ENCODE data around the gene GP1BB. TPM values are rescaled to one million over a fixed set of nuclear protein-coding genes. Genes with fewer than 3 reads are reported as not detected.

Gene GP1BB
- polyA plus RNA-seq, 1 experiment = 0.20 TPM

GRCh38 chr22:19738664-19739447, 15.5 kb downstream of the GP1BB start:
- CTCF ChIA-PET = interaction anchor here (1.5 kb wide), 1 partner anchor 8 kb away, joined by 3 read pairs; no protein-coding TSS in a partner anchor
- no peak for TF ChIP-seq CTCF (IDR thresholded peaks at IDR 0.05; ENCODE audit: low read depth, low read length)
- POLR2A ChIA-PET = no interaction called here

GRCh38 chr22:19739448-19739895, 16.1 kb downstream of the GP1BB start:
- H3K4me3 ChIP-seq (ENCODE audit: low read depth, low read length) = no peak overlapping the region
- peaks cover 5% of the 10 kb centered on the region for H3K27me3 ChIP-seq (ENCODE audit: control insufficient read depth, insufficient read depth, low read length)
- ChIA-PET POLR2A (no interaction called here), CTCF (interaction anchor here (1.5 kb wide), 1 partner anchor 9 kb away, joined by 3 read pairs; no protein-coding TSS in a partner anchor)
- H3K9me3 ChIP-seq (ENCODE audit: control insufficient read depth, insufficient read depth, low read length) = no peaks in the 10 kb centered on the region; the same call in 1 of the 2 replicates
- no peak overlapping the region for H3K27ac ChIP-seq (ENCODE audit: low read depth, low read length)
- DNase-seq (ENCODE audit: low read depth, low spot score) = no peak
- no peak for TF ChIP-seq CTCF (IDR thresholded peaks at IDR 0.05; ENCODE audit: low read depth, low read length)

More at GRCh38 chr22:19738664-19739447, 15.5 kb downstream of the GP1BB start:
- no peak overlapping the region for H3K4me3 ChIP-seq (ENCODE audit: low read depth, low read length)
- H3K27ac ChIP-seq (ENCODE audit: low read depth, low read length) = no peak overlapping the region
- no peak for DNase-seq (ENCODE audit: low read depth, low spot score)
- no peaks in the 10 kb centered on the region; the same call in 1 of the 2 replicates for H3K9me3 ChIP-seq (ENCODE audit: control insufficient read depth, insufficient read depth, low read length)
- H3K27me3 ChIP-seq (ENCODE audit: control insufficient read depth, insufficient read depth, low read length) = peaks cover 5% of the 10 kb centered on the region

GRCh38 chr22:19739911-19740449, 16.6 kb downstream of the GP1BB start:
- ChIA-PET CTCF (interaction anchor here (1.5 kb wide), 1 partner anchor 10 kb away, joined by 3 read pairs; no protein-coding TSS in a partner anchor), POLR2A (no interaction called here)
- H3K27ac ChIP-seq (ENCODE audit: low read depth, low read length) = no peak overlapping the region
- TF ChIP-seq CTCF (IDR thresholded peaks at IDR 0.05; ENCODE audit: low read depth, low read length) = no peak
- H3K27me3 ChIP-seq (ENCODE audit: control insufficient read depth, insufficient read depth, low read length) = peaks cover 5% of the 10 kb centered on the region
- no peak for DNase-seq (ENCODE audit: low read depth, low spot score)
- H3K9me3 ChIP-seq (ENCODE audit: control insufficient read depth, insufficient read depth, low read length) = no peaks in the 10 kb centered on the region; the same call in 1 of the 2 replicates
- H3K4me3 ChIP-seq (ENCODE audit: low read depth, low read length) = no peak overlapping the region

- H3K4me3 ChIP-seq (ENCODE audit: low read depth, low read length) = no peak overlapping the region
- CTCF ChIA-PET = no interaction called here
- no peak for TF ChIP-seq CTCF (IDR thresholded peaks at IDR 0.05; ENCODE audit: low read depth, low read length)
- POLR2A ChIA-PET = no interaction called here
- no peak for DNase-seq (ENCODE audit: low read depth, low spot score)
- H3K27me3 ChIP-seq (ENCODE audit: control insufficient read depth, insufficient read depth, low read length) = peaks cover 5% of the 10 kb centered on the region
- no peak overlapping the region for H3K27ac ChIP-seq (ENCODE audit: low read depth, low read length)
- no peaks in the 10 kb centered on the region; the same call in 1 of the 2 replicates for H3K9me3 ChIP-seq (ENCODE audit: control insufficient read depth, insufficient read depth, low read length)
These were observed 17.2 kb downstream of the GP1BB start for GRCh38 chr22:19740586-19740985.

- no peaks in the 10 kb centered on the region; the same call in 1 of the 2 replicates for H3K9me3 ChIP-seq (ENCODE audit: control insufficient read depth, insufficient read depth, low read length)
- peaks cover 5% of the 10 kb centered on the region for H3K27me3 ChIP-seq (ENCODE audit: control insufficient read depth, insufficient read depth, low read length)
- TF ChIP-seq CTCF (IDR thresholded peaks at IDR 0.05; ENCODE audit: low read depth, low read length) = no peak
- CTCF ChIA-PET = no interaction called here
- H3K27ac ChIP-seq (ENCODE audit: low read depth, low read length) = no peak overlapping the region
- DNase-seq (ENCODE audit: low read depth, low spot score) = no peak
- POLR2A ChIA-PET = no interaction called here
- H3K4me3 ChIP-seq (ENCODE audit: low read depth, low read length) = no peak overlapping the region
These were observed 17.7 kb downstream of the GP1BB start for GRCh38 chr22:19741053-19741452.
